Medulla oblongata (tissue), 1 donor: ENCODE measurements around the gene ITSN1.
"Not testable (repeated sequence)": the region's sequence is repeated elsewhere in the genome, so short reads cannot be mapped to it uniquely, and the experiment has no call there.

Experiments used
- DNase-seq: peaks from one replicate; pipeline ENCODE4 v3.0.0-alpha.2; 2015; ENCODE audit errors: extremely low spot score

The ITSN1 gene

DNA sequence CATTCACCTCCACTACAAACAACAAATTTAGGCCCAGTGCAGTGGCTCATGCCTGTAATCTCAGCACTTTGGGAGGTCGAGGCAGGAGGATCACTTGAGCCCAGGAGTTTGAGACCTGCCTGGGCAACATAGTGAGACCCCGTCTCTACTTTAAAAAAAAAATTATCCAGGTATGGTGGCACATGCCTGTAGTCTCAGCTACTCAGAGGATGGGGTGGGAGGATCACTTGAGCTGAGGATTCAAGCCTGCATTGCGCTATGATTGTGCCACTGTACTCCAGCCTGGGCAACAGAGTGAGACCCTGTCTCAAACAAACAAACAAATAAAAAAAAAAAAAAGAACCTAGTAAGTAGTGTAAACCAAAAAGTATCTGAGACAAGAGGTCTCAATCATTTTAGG lies 86.8 kb downstream of the ITSN1 start:
- DNase-seq, result not testable (repeated sequence)

- no peak for DNase-seq
Measured at GRCh38 chr21:33729641-33730040, 87.3 kb downstream of the ITSN1 start.

DNA sequence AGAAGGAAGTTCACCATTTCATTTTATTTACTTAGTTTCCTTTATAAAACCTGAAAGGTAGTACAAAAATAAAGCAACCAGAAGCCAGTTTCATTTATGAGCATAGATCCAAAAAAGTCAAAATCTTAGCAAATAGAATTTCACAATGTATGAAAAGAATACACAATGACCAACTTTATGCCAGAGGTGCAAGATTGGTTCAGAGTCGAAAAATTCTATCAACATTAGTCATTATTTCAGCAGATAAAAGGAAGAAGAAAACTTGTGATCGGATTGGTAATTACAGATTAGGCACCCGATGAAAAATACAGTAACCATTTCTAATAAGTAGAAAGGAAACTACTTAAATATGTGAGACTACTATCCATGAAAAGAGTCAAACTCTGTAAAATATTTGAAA lies 89.1 kb downstream of the ITSN1 start:
- no peak for DNase-seq

DNA sequence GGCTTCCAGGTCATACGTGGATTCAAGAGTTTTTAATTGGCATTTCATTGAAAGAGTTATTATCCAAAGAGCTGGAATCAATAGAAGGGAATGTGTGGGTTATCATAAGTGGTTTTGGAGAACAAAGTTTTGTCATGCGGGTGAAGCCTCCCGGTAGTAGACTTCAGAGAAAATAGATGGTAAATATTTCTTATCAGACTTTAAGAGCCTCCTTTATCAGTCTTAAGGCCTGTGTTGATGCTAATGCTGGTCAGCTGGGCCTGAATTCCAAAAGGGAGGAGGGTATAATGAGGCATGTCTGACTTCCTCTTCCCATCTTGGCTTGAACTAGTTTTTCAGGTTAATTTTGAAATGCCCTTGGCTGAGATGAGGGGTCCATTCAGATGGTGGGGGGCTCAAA lies 89.7 kb downstream of the ITSN1 start:
- DNase-seq, result no peak

DNA sequence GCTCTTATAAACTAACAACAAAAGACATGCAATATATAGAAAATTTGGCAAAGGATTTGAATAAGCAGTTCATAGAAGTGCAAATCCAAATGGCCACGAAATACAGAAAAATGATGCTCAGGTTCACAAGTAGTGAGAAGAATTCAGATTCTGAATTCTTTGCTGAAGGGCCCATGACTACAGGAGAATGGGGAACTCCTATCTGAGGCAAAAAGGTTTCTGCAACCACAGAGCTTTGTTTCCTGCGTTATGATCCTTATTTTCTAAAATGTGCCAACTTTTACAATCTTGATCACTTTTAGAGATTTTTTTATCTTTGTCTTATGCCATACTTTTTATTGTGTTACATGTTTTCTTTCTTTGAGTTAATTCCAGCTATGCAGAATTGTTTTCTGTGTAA lies 91.3 kb downstream of the ITSN1 start:
- DNase-seq, result no peak

DNA sequence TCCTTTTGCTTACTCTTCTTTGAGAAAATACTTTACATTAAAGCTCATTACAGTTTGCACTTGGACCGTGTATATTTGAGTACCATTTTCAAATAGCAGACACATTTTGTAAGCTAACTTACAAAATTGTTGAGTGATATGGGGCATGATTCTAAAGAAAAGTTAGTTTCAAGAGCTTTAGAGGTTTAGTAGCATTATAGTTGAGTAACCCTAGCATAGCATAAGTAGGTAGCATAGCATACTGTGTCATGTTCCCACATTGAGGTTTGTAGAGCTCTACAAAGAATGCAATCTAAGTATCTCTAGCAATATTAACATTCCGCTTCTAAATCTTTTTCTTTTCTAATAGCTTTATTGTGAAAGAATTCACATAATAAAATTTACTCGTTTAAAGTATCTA lies 92.0 kb downstream of the ITSN1 start:
- no peak for DNase-seq

GRCh38 chr21:33734818-33735217 lies 92.5 kb downstream of the ITSN1 start:
- DNase-seq, result no peak

GRCh38 chr21:33736569-33736968 lies 94.3 kb downstream of the ITSN1 start:
- DNase-seq, result no peak

DNA sequence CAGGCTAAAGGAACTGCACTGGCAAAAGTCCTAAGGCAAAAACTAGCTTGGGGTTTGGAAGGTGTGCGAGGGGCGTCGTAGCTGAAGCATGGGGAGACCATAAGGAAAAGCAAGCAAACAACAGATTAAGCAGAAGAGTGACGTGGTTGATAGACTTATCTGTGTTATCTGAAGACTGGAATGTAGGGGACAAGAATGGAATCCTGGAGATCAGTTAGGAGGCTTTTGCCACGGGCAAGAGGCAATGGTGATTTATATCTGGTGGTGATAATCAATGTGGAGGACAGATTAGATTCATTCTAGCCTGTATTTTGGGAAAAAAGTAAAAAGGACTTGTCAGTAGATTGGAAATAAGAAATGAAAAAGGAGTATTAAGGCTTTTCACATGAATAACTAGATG lies 97.4 kb downstream of the ITSN1 start:
- DNase-seq, result no peak

DNA sequence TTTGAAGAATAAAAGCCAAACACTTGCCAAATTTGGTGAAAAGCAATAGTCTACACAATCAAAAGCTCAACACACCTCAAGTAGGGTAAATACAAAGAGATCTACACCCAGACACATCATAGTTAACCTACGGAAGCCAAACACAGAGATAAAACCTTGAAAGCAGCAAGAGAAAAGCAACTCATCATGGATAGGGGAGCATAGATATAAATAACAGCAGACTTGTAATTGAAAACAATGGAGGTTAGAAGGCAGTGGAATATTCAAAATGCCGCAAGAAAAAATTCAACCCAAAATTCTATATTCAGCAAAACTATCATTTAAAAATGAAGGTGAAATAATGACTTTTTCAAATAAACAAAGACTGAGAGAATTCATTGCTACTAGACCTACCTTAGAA lies 105.1 kb downstream of the ITSN1 start:
- DNase-seq, result no peak

GRCh38 chr21:33748903-33749302 lies 106.6 kb downstream of the ITSN1 start:
- DNase-seq, result no peak

- DNase-seq, result no peak
Measured at GRCh38 chr21:33750017-33750416, 107.7 kb downstream of the ITSN1 start.

DNA sequence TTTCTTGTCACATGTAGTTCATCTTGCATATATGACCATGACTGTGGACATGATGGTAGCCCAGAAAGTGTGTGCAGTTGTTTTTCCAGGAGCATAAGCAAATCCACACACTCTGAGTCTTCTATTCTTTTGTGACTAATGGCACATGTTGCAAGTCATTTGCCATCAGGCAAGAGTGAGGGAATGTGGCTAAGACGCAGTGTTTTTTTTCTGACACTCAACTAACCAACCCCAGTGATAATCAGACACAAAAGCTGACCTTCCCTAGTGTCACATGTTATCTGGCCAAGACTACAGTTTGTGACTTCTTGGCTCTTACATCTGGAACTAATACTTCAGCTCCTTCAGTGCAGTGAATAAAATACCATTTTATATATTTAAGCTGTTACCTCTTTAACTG lies 108.8 kb downstream of the ITSN1 start:
- DNase-seq, result no peak

DNA sequence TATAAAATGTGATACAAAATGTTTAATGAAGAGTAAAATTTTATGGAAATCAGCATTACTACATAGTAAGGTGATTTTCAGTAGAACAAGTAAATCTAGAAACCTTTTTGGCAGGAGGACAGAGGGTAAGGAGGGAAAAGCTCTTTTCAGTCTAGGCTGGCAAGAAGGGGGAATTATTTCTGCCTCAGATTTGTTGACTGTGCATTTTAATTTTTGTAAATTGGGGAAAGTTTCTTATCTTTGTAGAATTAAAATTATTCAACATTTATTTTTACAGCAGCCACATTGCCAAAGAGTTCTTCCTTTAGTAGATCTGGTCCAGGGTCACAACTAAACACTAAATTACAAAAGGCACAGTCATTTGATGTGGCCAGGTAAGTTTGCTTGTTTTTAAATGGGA lies 109.2 kb downstream of the ITSN1 start:
- no peak for DNase-seq

DNA sequence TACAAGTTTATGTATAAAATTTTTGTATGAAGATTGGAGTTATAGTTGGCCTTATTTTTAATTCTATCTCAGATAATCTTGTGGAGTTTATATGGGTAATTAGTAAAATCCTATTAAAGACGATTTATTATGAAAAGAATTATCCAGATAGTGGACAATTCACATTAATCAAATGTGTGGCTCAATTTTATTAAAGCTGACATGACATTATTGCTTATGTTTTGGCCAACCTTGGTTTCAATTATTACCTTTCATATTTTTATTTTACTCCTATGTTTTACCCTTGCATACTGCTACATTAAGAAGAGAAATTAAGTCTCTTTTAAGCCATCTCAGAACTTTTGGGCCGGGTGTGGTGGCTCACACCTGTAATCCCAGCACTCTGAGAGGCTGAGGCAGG lies 110.0 kb downstream of the ITSN1 start:
- no peak for DNase-seq

GRCh38 chr21:33753886-33754285 lies 111.6 kb downstream of the ITSN1 start:
- DNase-seq, result no peak

GRCh38 chr21:33754481-33754880 lies 112.2 kb downstream of the ITSN1 start:
- DNase-seq, result peak; percentile 38

DNA sequence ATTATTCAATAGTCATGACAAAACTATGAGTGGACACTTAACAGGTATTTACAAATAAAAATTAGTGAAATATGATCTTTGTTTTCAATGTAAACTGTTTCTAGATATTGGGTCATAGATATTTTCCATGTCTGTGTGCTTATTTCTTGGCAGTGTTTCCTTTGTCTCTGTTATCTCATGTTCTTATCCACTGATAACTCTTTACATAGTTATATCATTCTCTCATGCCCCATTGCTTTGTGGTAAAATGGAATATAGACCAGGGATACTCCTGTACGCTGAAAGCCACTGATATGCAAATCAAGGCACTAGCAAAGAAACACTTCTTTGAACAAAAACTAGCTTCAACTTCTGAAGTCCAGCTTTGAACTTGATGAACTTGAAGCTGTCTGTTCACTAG lies 113.1 kb downstream of the ITSN1 start:
- no peak for DNase-seq

- DNase-seq, result no peak
Measured at GRCh38 chr21:33760641-33761440, 118.5 kb downstream of the ITSN1 start.

DNA sequence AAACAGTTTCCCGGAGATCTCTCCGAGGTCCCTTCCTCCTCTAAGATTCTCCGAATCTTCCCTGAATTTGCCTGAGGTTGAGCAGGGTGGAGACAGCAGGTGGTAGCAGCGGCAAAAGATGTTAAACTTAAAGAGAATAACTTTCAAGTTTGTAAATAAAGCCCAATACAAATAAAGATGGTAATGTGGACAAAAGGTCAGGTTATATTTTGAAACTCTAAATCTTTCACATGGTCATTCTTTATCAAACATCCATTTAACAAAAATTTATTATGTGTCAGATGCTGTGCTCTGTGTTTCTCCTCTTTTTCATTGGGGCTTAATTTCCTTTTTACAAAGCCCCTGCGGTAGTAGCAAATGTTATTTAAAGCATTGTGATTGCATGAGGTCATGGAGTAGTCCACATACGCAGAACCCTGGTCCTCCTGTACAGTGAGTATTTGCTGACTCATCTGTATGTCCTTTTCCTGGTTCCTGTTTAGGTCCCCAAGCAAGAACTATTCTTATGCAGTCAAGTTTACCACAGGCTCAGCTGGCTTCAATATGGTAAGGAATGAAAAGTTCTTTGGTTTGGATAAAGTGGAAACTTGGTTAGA lies 119.2 kb downstream of the ITSN1 start:
- DNase-seq, result peak; percentile 69

DNA sequence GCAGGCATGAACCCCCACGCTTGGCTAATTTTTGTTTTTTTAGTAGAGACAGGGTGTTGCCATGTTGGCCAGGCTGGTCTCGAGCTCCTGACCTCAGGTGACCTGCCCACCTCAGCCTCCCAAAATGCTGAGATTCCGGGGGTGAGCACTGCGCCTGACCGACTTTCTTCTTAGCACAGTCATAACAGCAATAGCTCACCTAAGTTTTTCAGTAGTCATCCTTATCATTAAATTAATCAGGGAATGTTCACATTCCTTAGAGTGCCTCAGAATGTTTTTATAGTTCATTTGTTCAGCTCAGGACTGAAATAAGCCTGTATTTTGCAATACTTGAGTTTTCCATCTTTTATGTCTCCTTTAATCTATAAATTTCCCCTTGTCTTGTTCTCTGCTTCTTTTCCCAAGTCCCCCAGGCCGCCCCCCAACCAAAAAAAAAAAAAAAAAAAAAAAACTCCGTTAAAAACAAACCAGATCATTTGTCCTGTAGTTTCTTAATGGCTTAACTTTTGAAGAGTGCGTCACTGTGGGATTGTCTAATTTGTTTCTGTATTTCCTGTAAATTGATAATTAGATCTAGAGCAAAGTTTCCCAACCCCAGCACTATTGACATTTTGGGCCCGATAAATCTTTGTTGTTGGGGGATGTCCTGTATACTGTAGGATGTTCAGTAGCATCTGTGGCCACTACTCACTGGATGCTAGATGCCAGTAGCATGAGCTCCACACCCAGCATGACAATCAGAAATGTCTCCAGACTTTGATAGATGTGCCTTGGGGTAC lies 120.7 kb downstream of the ITSN1 start:
- no peak for DNase-seq

GRCh38 chr21:33763582-33763899 lies 121.2 kb downstream of the ITSN1 start:
- no peak for DNase-seq

- DNase-seq, result no peak
Measured at GRCh38 chr21:33767236-33767635, 124.9 kb downstream of the ITSN1 start.
